Smooth muscle cell (in vitro differentiated cells): Measurements from ENCODE around the gene LIMK2. TPM values are rescaled to one million over a fixed set of nuclear protein-coding genes. Genes with fewer than 3 reads are reported as not detected.

Source experiments
- DNase-seq: peaks from one replicate; lab custom pipeline; 2025; ENCODE audit not compliant: unreplicated experiment; lab: John Stamatoyannopoulos, UW
- H2AFZ ChIP-seq: fragments of 200-600 bp; sonication (generic); 2 replicates; pipeline ENCODE4 v1.6.0; 2016; ENCODE audit warnings: antibody characterized with exemption, low read depth, mild to moderate bottlenecking
- H3F3A ChIP-seq: fragments of 200-600 bp; sonication (generic); 2 replicates; pipeline ENCODE4 v1.6.0; 2017; ENCODE audit warnings: antibody characterized with exemption, low read depth
- H3K27ac ChIP-seq: fragments of 200-600 bp; sonication (generic); 2 replicates; pipeline ENCODE4 v1.5.1; 2016; ENCODE audit warnings: low read depth, mild to moderate bottlenecking
- H3K27me3 ChIP-seq: fragments of 200-600 bp; sonication (generic); 2 replicates; pipeline ENCODE4 v1.6.1; 2016; ENCODE audit warnings: low read depth, mild to moderate bottlenecking
- H3K36me3 ChIP-seq: fragments of 200-600 bp; sonication (generic); 2 replicates; pipeline ENCODE4 v1.5.1; 2016; ENCODE audit warnings: low read depth
- H3K4me1 ChIP-seq: fragments of 200-600 bp; sonication (generic); 2 replicates; pipeline ENCODE4 v1.5.1; 2016; ENCODE audit warnings: low read depth
- H3K4me2 ChIP-seq: fragments of 200-600 bp; sonication (generic); 2 replicates; pipeline ENCODE4 v1.6.0; 2016; ENCODE audit warnings: mild to moderate bottlenecking
- H3K4me3 ChIP-seq: fragments of 200-600 bp; sonication (generic); 2 replicates; pipeline ENCODE4 v1.5.1; 2016; ENCODE audit warnings: mild to moderate bottlenecking
- H3K79me2 ChIP-seq: fragments of 200-600 bp; sonication (generic); 2 replicates; pipeline ENCODE4 v1.6.0; 2016; ENCODE audit warnings: low read depth, mild to moderate bottlenecking
- H3K9ac ChIP-seq: fragments of 200-600 bp; sonication (generic); 2 replicates; pipeline ENCODE4 v1.6.0; 2016; ENCODE audit warnings: low read depth
- H3K9me3 ChIP-seq: fragments of 200-600 bp; sonication (generic); replicated peaks from 2 replicates; pipeline ENCODE4 v1.5.1; 2016; ENCODE audit warnings: low read depth
- H4K20me1 ChIP-seq: fragments of 200-600 bp; sonication (generic); 2 replicates; pipeline ENCODE4 v1.6.0; 2016; ENCODE audit warnings: low read depth
- CTCF ChIP-seq: fragments of 200-600 bp; sonication (generic); IDR thresholded peaks from 2 replicates; pipeline ENCODE4 v1.5.1; 2017; ENCODE audit warnings: borderline replicate concordance, mild to moderate bottlenecking, antibody characterized with exemption; ENCODE audit not compliant: insufficient read depth, poor library complexity, severe bottlenecking
- WGBS: methylation state at CpG from one replicate; pipeline ENCODE4 v1.1.7; 2016; ENCODE audit warnings: low lambda C conversion rate; 5-methylcytosine and 5-hydroxymethylcytosine counted together
- polyA plus RNA-seq: library from polyadenylated mRNA; unstranded; fragments of >200 nt; fragmentation: Nextera tagmentation; extraction: Ambion mirVana; gene quantifications from 2 replicates; pipeline ENCODE4 v1.2.1, GENCODE V29; 2016
- total RNA-seq: library from RNA; depleted of rRNA; stranded (reverse); fragments of >200 nt; gene quantifications from 2 replicates; pipeline ENCODE4 v1.2.3, GENCODE V29; 2014

Gene LIMK2
- total and polyA plus RNA-seq, 2 experiments from 2014 or later, result 85.7 to 126 TPM

DNA sequence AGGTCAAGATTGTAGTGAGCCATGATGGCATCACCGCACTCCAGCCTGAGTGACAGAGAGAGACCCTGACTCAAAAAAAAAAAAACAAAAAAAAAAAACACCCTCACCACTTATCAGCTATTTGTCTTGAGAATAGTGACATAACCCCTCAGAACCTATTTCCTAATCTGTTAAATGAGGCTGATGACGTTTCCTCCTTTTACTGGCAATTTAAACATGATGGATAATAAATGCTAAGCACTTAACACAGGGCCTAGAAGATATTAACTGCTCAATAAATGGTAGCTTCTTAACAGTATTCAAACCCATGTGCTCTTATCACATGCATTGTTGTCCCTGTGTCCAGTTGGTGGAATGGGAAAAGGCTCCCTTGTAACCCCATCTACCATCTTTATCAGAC is 34.6 kb downstream of the LIMK2 start:
- peak overlapping the region; percentile 92 for H3K27ac ChIP-seq
- H3K4me1 ChIP-seq, result peaks cover 46% of the 10 kb centered on the region
- WGBS, result 56% methylated on average over 2 of the region's 2 CpGs
- no peak for TF ChIP-seq CTCF
- H3K4me3 ChIP-seq, result no peak overlapping the region
- H4K20me1 ChIP-seq, result peaks cover 19% of the 10 kb centered on the region
- no peaks in the 10 kb centered on the region for H3K27me3 ChIP-seq
- no peaks in the 10 kb centered on the region for H3K9me3 ChIP-seq
- H3K36me3 ChIP-seq, result no peaks in the 10 kb centered on the region
- H2AFZ ChIP-seq, result no peak overlapping the region
- H3K4me2 ChIP-seq, result no peak overlapping the region
- H3F3A ChIP-seq, result peaks cover 37% of the 10 kb centered on the region
- no peak overlapping the region for H3K9ac ChIP-seq
- peaks cover 32% of the 10 kb centered on the region for H3K79me2 ChIP-seq
- no peak for DNase-seq

DNA sequence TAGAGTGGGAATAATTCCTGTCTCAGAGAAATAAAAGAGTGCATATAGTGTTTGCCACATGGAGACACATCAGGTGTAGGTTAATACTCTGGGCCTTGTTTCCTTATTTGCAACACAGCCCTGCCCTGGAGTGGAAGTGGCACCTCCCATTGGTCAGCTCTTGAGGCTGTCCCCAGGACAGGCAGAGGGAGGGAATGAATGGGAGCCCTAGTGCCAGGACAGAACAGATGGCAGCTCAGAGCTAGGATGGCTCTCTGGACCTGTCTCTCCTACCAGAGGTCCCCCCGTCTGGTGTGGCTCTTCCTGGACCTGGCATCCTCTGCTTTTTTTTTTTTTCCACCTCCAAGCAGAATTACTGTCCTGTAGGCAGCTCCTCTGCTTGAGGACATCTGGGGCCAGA is 35.6 kb downstream of the LIMK2 start:
- Histone ChIP-seq H3K4me1 (peaks cover 46% of the 10 kb centered on the region), H3K36me3 (no peaks in the 10 kb centered on the region), H2AFZ (no peak overlapping the region), H4K20me1 (peaks cover 30% of the 10 kb centered on the region), H3K27ac (peak overlapping the region; percentile 92), H3K79me2 (peaks cover 42% of the 10 kb centered on the region), H3K27me3 (no peaks in the 10 kb centered on the region), H3K9me3 (no peaks in the 10 kb centered on the region), H3K9ac (no peak overlapping the region), H3K4me2 (peak overlapping the region; percentile 93), H3K4me3 (peak overlapping the region; percentile 60), H3F3A (peaks cover 32% of the 10 kb centered on the region)
- no peak for TF ChIP-seq CTCF
- no peak for DNase-seq
- 78% methylated on average over 1 of the region's 1 CpG for WGBS

DNA sequence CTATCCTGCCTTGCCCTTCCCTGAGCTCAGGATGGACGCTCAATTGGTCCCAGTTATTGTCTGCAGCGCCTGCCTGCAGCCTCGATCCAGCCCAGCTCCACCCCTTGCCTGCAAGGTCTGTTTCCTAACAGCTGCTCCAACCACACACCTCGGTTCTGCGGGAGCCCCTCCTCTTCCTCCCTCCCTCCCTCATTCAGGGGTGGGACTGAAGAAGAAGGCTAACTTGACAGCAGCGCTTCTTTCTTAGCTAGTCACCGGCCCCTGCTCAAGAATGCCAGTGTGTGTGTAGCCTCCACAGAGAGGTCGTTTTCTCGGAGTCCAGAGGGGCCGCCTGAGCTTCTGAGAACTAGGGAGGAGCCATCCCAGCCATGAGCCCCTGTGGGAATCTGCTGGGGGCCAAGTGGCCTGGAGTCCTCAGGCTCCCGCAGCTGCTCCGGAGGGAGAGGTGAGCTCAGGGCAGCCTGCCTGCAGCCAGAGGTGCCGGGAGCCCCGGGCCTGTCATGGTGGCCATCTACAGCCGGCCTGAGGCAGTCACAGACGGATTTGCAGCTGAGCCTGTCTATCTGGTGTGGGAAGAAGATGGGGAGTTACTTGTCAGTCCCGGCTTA is 36.1 kb downstream of the LIMK2 start:
- H3K4me3 ChIP-seq, result peak overlapping the region; percentile 60
- TF ChIP-seq CTCF, result no peak
- no peak overlapping the region for H2AFZ ChIP-seq
- peak overlapping the region; percentile 73 for H3K9ac ChIP-seq
- H3K79me2 ChIP-seq, result peaks cover 47% of the 10 kb centered on the region
- no peaks in the 10 kb centered on the region for H3K9me3 ChIP-seq
- H3F3A ChIP-seq, result peaks cover 27% of the 10 kb centered on the region
- H4K20me1 ChIP-seq, result peaks cover 35% of the 10 kb centered on the region
- peak overlapping the region; percentile 92 for H3K27ac ChIP-seq
- peak; percentile 46 for DNase-seq
- H3K4me1 ChIP-seq, result peaks cover 45% of the 10 kb centered on the region
- no peaks in the 10 kb centered on the region for H3K27me3 ChIP-seq
- 9% methylated on average over 17 of the region's 17 CpGs for WGBS
- H3K36me3 ChIP-seq, result no peaks in the 10 kb centered on the region
- H3K4me2 ChIP-seq, result peak overlapping the region; percentile 93
